ENCODE data around the gene LGI1. TPM values are rescaled to one million over a fixed set of nuclear protein-coding genes. Genes with fewer than 3 reads are reported as not detected.

The LGI1 gene
- polyA plus RNA-seq, result 1 to 10 TPM in 1 of 2 donors, under 1 TPM in 1; 0.88 to 1.0 TPM

DNA sequence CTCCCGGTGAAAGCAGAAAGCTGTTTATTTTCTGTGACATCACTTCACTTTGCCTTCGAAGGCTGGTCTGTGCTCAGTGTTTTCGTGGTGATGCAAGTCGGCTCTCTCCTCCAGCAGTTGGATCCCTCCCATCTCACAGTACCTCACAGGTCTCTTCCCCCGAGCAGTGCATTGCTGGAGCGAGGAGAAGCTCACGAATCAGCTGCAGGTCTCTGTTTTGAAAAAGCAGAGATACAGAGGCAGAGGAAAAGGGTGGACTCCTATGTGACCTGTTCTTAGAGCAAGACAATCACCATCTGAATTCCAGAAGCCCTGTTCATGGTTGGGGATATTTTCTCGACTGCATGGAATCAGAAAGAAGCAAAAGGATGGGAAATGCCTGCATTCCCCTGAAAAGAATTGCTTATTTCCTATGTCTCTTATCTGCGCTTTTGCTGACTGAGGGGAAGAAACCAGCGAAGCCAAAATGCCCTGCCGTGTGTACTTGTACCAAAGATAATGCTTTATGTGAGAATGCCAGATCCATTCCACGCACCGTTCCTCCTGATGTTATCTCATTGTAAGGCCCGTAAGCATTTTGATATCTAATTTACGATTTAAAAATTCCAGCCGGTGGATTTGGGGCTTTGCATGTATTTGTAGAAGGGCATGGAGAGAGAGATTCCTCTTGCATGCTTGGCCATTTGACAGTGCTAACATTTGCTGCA, at the start of gene LGI1:
Gene LGI1 (plus strand): TSS at position 136 of the 707 bp plus-strand sequence. CDS start 209 bp downstream, at position 345.
- Histone ChIP-seq H3K4me3 (ENCODE audit: low read depth in 1 of 2, low read length in 2 of 2) (peak within 1 kb of the TSS in 1 of 2 donors; percentile 21), H3K9me3 (ENCODE audit: control insufficient read depth in 2 of 2, insufficient read depth in 1 of 2, low read depth in 1 of 2, low read length in 1 of 2) (peaks cover 0 to 3% of the 10 kb centered on the region in 2 donors), H3K36me3 (ENCODE audit: control insufficient read depth in 2 of 2, insufficient read depth in 2 of 2, low read length in 1 of 2) (no peaks in the 10 kb centered on the region), H3K4me1 (ENCODE audit: control insufficient read depth in 2 of 2, insufficient read depth in 2 of 2, low read length in 1 of 2) (peaks cover 0 to 4% of the 10 kb centered on the region in 2 donors), H3K27me3 (ENCODE audit: control insufficient read depth in 1 of 2, insufficient read depth in 2 of 2, low read length in 2 of 2) (peaks cover 0 to 5% of the 10 kb centered on the region in 2 donors), H3K27ac (ENCODE audit: low read depth in 2 of 2, low read length in 1 of 2) (peak within 1 kb of the TSS; percentile 18 to 52)
- WGBS, 2 donors, result 26 to 37% methylated on average over 16 of the region's 16 CpGs

DNA sequence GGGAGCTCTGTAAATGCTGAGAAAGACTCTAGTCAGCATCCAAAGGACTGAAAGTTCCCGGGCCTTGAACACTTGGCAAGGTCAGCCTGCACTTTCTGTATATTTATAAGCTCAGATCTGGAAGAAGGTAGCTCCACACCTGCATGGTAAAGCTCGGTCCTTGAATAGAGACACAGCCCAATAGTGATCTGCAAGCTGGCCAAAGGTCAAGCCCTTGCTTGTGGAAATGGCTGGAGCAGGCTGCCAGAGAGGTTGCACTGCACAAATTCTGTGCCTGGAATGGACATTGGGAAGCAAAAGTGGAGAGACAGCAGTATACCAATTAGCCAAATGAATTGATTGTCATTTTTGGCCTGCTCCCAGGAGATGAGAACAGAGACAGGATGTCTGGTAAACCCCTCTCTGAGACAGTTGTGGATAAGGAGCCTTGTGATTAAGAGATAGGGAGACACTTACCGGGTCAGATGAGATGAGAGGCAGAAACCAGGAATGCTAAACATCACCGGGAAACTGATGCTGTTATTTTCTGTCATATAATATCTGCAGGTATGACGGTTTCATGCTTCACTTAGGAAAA, 47.3 kb upstream of the LGI1 start:
- H3K9me3 ChIP-seq (ENCODE audit: control insufficient read depth in 2 of 2, insufficient read depth in 1 of 2, low read depth in 1 of 2, low read length in 1 of 2), result no peaks in the 10 kb centered on the region
- no peaks in the 10 kb centered on the region for H3K27me3 ChIP-seq (ENCODE audit: control insufficient read depth in 1 of 2, insufficient read depth in 2 of 2, low read length in 2 of 2)
- no peaks in the 10 kb centered on the region for H3K4me1 ChIP-seq (ENCODE audit: control insufficient read depth in 2 of 2, insufficient read depth in 2 of 2, low read length in 1 of 2)
- no peak overlapping the region for H3K27ac ChIP-seq (ENCODE audit: low read depth in 2 of 2, low read length in 1 of 2)
- H3K4me3 ChIP-seq (ENCODE audit: low read depth in 1 of 2, low read length in 2 of 2), result no peak overlapping the region
- 72 to 78% methylated on average over 5 of the region's 5 CpGs for WGBS, 2 donors
- H3K36me3 ChIP-seq (ENCODE audit: control insufficient read depth in 2 of 2, insufficient read depth in 2 of 2, low read length in 1 of 2), result no peaks in the 10 kb centered on the region

- Histone ChIP-seq H3K36me3 (ENCODE audit: control insufficient read depth in 2 of 2, insufficient read depth in 2 of 2, low read length in 1 of 2) (no peaks in the 10 kb centered on the region), H3K27me3 (ENCODE audit: control insufficient read depth in 1 of 2, insufficient read depth in 2 of 2, low read length in 2 of 2) (no peaks in the 10 kb centered on the region), H3K4me3 (ENCODE audit: low read depth in 1 of 2, low read length in 2 of 2) (no peak overlapping the region), H3K27ac (ENCODE audit: low read depth in 2 of 2, low read length in 1 of 2) (no peak overlapping the region), H3K4me1 (ENCODE audit: control insufficient read depth in 2 of 2, insufficient read depth in 2 of 2, low read length in 1 of 2) (no peaks in the 10 kb centered on the region), H3K9me3 (ENCODE audit: control insufficient read depth in 2 of 2, insufficient read depth in 1 of 2, low read depth in 1 of 2, low read length in 1 of 2) (no peaks in the 10 kb centered on the region)
- 64 to 78% methylated on average over 3 of the region's 3 CpGs for WGBS, 2 donors
Measured at GRCh38 chr10:93711891-93712290, 45.8 kb upstream of the LGI1 start.

- no peaks in the 10 kb centered on the region for H3K9me3 ChIP-seq (ENCODE audit: control insufficient read depth in 2 of 2, insufficient read depth in 1 of 2, low read depth in 1 of 2, low read length in 1 of 2)
- no peak overlapping the region for H3K27ac ChIP-seq (ENCODE audit: low read depth in 2 of 2, low read length in 1 of 2)
- no peak overlapping the region for H3K4me3 ChIP-seq (ENCODE audit: low read depth in 1 of 2, low read length in 2 of 2)
- no peaks in the 10 kb centered on the region for H3K4me1 ChIP-seq (ENCODE audit: control insufficient read depth in 2 of 2, insufficient read depth in 2 of 2, low read length in 1 of 2)
- WGBS, 2 donors, result 44 to 54% methylated on average over 2 of the region's 2 CpGs
- no peaks in the 10 kb centered on the region for H3K36me3 ChIP-seq (ENCODE audit: control insufficient read depth in 2 of 2, insufficient read depth in 2 of 2, low read length in 1 of 2)
- no peaks in the 10 kb centered on the region for H3K27me3 ChIP-seq (ENCODE audit: control insufficient read depth in 1 of 2, insufficient read depth in 2 of 2, low read length in 2 of 2)
Measured at GRCh38 chr10:93712593-93712992, 45.1 kb upstream of the LGI1 start.

DNA sequence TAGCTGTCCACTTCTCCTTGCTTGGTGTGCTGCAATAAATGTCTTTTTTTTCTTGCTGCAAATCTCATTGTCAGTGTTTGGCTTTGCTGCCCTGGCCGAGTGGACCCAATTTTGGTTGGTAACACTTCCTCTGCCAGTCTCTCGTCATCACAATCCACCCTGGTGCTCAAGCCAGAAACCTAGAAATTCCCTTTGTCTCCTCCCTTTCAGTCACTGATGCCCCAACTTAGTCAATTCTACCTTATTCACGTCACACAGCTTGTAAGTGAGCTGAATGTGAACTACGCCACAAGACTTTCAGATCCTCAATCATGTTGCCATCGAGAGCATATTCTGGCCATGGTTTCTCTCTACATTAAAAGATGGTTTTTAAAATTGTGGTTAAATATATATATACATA, 42.4 kb upstream of the LGI1 start:
- H3K4me3 ChIP-seq (ENCODE audit: low read depth in 1 of 2, low read length in 2 of 2), result no peak overlapping the region
- 82 to 89% methylated on average over 5 of the region's 5 CpGs for WGBS, 2 donors
- no peaks in the 10 kb centered on the region for H3K36me3 ChIP-seq (ENCODE audit: control insufficient read depth in 2 of 2, insufficient read depth in 2 of 2, low read length in 1 of 2)
- no peaks in the 10 kb centered on the region for H3K9me3 ChIP-seq (ENCODE audit: control insufficient read depth in 2 of 2, insufficient read depth in 1 of 2, low read depth in 1 of 2, low read length in 1 of 2)
- no peaks in the 10 kb centered on the region for H3K4me1 ChIP-seq (ENCODE audit: control insufficient read depth in 2 of 2, insufficient read depth in 2 of 2, low read length in 1 of 2)
- H3K27me3 ChIP-seq (ENCODE audit: control insufficient read depth in 1 of 2, insufficient read depth in 2 of 2, low read length in 2 of 2), result no peaks in the 10 kb centered on the region
- no peak overlapping the region for H3K27ac ChIP-seq (ENCODE audit: low read depth in 2 of 2, low read length in 1 of 2)

GRCh38 chr10:93716766-93717165, 41.0 kb upstream of the LGI1 start:
- no peak overlapping the region for H3K4me3 ChIP-seq (ENCODE audit: low read depth in 1 of 2, low read length in 2 of 2)
- no peaks in the 10 kb centered on the region for H3K36me3 ChIP-seq (ENCODE audit: control insufficient read depth in 2 of 2, insufficient read depth in 2 of 2, low read length in 1 of 2)
- H3K27me3 ChIP-seq (ENCODE audit: control insufficient read depth in 1 of 2, insufficient read depth in 2 of 2, low read length in 2 of 2), result no peaks in the 10 kb centered on the region
- WGBS, 2 donors, result 14 to 21% methylated on average over 1 of the region's 1 CpG
- H3K27ac ChIP-seq (ENCODE audit: low read depth in 2 of 2, low read length in 1 of 2), result no peak overlapping the region
- H3K4me1 ChIP-seq (ENCODE audit: control insufficient read depth in 2 of 2, insufficient read depth in 2 of 2, low read length in 1 of 2), result no peaks in the 10 kb centered on the region
- no peaks in the 10 kb centered on the region for H3K9me3 ChIP-seq (ENCODE audit: control insufficient read depth in 2 of 2, insufficient read depth in 1 of 2, low read depth in 1 of 2, low read length in 1 of 2)

DNA sequence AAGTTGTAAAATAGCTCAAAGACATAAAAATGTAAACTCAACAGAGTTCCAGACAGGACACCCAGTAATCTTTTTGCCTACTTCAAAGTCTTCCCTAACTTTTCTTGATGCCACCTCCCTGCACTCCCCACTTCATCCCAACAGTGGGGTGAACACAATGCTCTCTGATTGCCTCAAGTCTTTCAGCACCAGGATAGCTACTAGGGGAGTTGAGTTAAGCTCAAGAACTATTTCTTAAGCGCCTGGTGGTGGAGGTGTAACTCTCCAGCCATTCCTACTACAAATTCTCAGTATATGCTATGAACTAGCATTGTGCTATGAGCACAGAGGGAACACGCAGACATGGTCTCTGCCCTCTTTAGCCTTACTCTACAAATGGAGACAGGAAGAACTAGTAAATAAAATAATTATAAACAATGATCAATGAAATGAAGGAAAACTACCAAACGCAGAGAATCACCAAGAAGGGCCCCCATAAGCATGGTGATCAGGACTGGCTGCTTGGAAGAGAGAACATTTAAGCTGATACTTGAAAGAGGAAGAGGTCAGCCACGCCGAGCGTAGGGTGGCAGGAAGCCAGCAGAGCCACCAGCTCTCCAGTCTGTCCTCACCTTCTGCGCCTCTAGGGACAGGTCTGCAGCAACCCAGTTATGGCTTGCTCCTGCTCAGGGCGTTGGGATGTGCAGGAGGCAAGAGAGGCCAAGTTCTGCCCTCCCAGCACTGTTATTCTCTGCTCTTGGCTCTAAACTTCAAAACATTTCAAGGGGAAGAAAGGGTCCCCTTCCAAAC, 38.6 kb upstream of the LGI1 start:
- Histone ChIP-seq H3K27me3 (ENCODE audit: control insufficient read depth in 1 of 2, insufficient read depth in 2 of 2, low read length in 2 of 2) (no peaks in the 10 kb centered on the region), H3K4me3 (ENCODE audit: low read depth in 1 of 2, low read length in 2 of 2) (no peak overlapping the region), H3K4me1 (ENCODE audit: control insufficient read depth in 2 of 2, insufficient read depth in 2 of 2, low read length in 1 of 2) (no peaks in the 10 kb centered on the region), H3K9me3 (ENCODE audit: control insufficient read depth in 2 of 2, insufficient read depth in 1 of 2, low read depth in 1 of 2, low read length in 1 of 2) (no peaks in the 10 kb centered on the region), H3K27ac (ENCODE audit: low read depth in 2 of 2, low read length in 1 of 2) (no peak overlapping the region), H3K36me3 (ENCODE audit: control insufficient read depth in 2 of 2, insufficient read depth in 2 of 2, low read length in 1 of 2) (no peaks in the 10 kb centered on the region)
- 58 to 68% methylated on average over 8 of the region's 8 CpGs for WGBS, 2 donors

GRCh38 chr10:93719901-93720300, 37.8 kb upstream of the LGI1 start:
- WGBS, 2 donors, result 57 to 73% methylated on average over 3 of the region's 3 CpGs
- H3K4me3 ChIP-seq (ENCODE audit: low read depth in 1 of 2, low read length in 2 of 2), result no peak overlapping the region
- no peaks in the 10 kb centered on the region for H3K9me3 ChIP-seq (ENCODE audit: control insufficient read depth in 2 of 2, insufficient read depth in 1 of 2, low read depth in 1 of 2, low read length in 1 of 2)
- H3K27me3 ChIP-seq (ENCODE audit: control insufficient read depth in 1 of 2, insufficient read depth in 2 of 2, low read length in 2 of 2), result no peaks in the 10 kb centered on the region
- H3K4me1 ChIP-seq (ENCODE audit: control insufficient read depth in 2 of 2, insufficient read depth in 2 of 2, low read length in 1 of 2), result no peaks in the 10 kb centered on the region
- no peak overlapping the region for H3K27ac ChIP-seq (ENCODE audit: low read depth in 2 of 2, low read length in 1 of 2)
- H3K36me3 ChIP-seq (ENCODE audit: control insufficient read depth in 2 of 2, insufficient read depth in 2 of 2, low read length in 1 of 2), result no peaks in the 10 kb centered on the region

- H3K9me3 ChIP-seq (ENCODE audit: control insufficient read depth in 2 of 2, insufficient read depth in 1 of 2, low read depth in 1 of 2, low read length in 1 of 2), result no peaks in the 10 kb centered on the region
- no peaks in the 10 kb centered on the region for H3K27me3 ChIP-seq (ENCODE audit: control insufficient read depth in 1 of 2, insufficient read depth in 2 of 2, low read length in 2 of 2)
- H3K4me1 ChIP-seq (ENCODE audit: control insufficient read depth in 2 of 2, insufficient read depth in 2 of 2, low read length in 1 of 2), result no peaks in the 10 kb centered on the region
- no peaks in the 10 kb centered on the region for H3K36me3 ChIP-seq (ENCODE audit: control insufficient read depth in 2 of 2, insufficient read depth in 2 of 2, low read length in 1 of 2)
- H3K27ac ChIP-seq (ENCODE audit: low read depth in 2 of 2, low read length in 1 of 2), result no peak overlapping the region
- no peak overlapping the region for H3K4me3 ChIP-seq (ENCODE audit: low read depth in 1 of 2, low read length in 2 of 2)
Measured at GRCh38 chr10:93722550-93722949, 35.2 kb upstream of the LGI1 start.
